ENCODE data around the gene CCNL2. TPM values are rescaled to one million over a fixed set of nuclear protein-coding genes. Genes with fewer than 3 reads are reported as not detected.

The CCNL2 gene
- total RNA-seq, 1 experiment from 2014 or later = 173 TPM

DNA sequence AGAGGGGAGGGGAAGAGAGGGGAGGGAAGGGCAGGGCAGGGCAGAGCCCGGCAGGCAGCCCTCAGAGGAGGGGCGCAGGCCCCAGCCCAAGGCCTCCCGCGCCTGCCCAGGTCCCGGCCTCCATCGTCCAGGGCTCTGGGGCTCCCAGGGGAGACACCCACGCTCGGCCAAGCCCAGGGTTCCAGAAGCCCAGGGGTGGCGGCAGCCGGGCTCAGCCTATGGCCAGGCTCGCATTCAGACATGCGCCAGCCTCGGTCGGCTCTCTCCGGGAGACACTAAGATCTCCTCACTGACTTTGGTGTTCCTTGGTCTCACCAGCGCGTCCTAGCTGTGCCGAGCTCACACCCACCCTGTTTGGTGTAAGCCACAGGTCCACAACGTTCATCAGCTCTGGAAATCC, 29.0 kb upstream of the CCNL2 start:
- TF ChIP-seq, protein P1, sequence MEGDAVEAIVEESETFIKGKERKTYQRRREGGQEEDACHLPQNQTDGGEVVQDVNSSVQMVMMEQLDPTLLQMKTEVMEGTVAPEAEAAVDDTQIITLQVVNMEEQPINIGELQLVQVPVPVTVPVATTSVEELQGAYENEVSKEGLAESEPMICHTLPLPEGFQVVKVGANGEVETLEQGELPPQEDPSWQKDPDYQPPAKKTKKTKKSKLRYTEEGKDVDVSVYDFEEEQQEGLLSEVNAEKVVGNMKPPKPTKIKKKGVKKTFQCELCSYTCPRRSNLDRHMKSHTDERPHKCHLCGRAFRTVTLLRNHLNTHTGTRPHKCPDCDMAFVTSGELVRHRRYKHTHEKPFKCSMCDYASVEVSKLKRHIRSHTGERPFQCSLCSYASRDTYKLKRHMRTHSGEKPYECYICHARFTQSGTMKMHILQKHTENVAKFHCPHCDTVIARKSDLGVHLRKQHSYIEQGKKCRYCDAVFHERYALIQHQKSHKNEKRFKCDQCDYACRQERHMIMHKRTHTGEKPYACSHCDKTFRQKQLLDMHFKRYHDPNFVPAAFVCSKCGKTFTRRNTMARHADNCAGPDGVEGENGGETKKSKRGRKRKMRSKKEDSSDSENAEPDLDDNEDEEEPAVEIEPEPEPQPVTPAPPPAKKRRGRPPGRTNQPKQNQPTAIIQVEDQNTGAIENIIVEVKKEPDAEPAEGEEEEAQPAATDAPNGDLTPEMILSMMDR (conservative IDR thresholded peaks at IDR 0.05) = no peak
- Histone ChIP-seq H4K91ac (ENCODE audit: insufficient read length, low read depth, low read length) (no peak overlapping the region), H3K9ac (ENCODE audit: extremely low read depth, insufficient read length, low read length) (no peak overlapping the region), H3K18ac (ENCODE audit: insufficient read length, low read depth, low read length) (no peak overlapping the region), H3K79me1 (ENCODE audit: insufficient read depth, low read depth, low read length, poor library complexity, severe bottlenecking) (no peaks in the 10 kb centered on the region), H4K8ac (replicated peaks; ENCODE audit: insufficient read length, low read depth, low read length) (no peak overlapping the region), H2BK20ac (ENCODE audit: low read depth, low read length, poor library complexity, severe bottlenecking) (no peak overlapping the region), H3T11ph (ENCODE audit: low read length) (no peak overlapping the region), H2BK15ac (ENCODE audit: low read depth, low read length) (no peak overlapping the region), H3K23ac (ENCODE audit: insufficient read length, low read depth, low read length) (no peak overlapping the region), H3K4me2 (ENCODE audit: insufficient read depth, insufficient read length, low read length) (no peak overlapping the region), H4K5ac (ENCODE audit: insufficient read length, low read depth, low read length) (no peak overlapping the region), H2AFZ (ENCODE audit: low read length) (no peak overlapping the region), H2AK5ac (ENCODE audit: insufficient read length, low read length) (no peak overlapping the region), H3K27me3 (ENCODE audit: insufficient read depth, low read length) (no peaks in the 10 kb centered on the region), H4K20me1 (ENCODE audit: control insufficient read depth, insufficient read depth, insufficient read length) (no peaks in the 10 kb centered on the region), H3K4ac (ENCODE audit: low read depth, low read length) (no peak overlapping the region), H3K56ac (ENCODE audit: insufficient read length, low read depth, low read length) (no peak overlapping the region), H3K79me2 (ENCODE audit: insufficient read depth, low read length) (no peaks in the 10 kb centered on the region), H3K23me2 (ENCODE audit: insufficient read length, low read depth, low read length, poor library complexity, severe bottlenecking) (peaks cover 3% of the 10 kb centered on the region), H3K4me1 (ENCODE audit: insufficient read depth, low read length) (peaks cover 2% of the 10 kb centered on the region; the same call in 1 of the 2 replicates), H2BK5ac (ENCODE audit: insufficient read length, low read length) (no peak overlapping the region), H3K9me3 (ENCODE audit: control insufficient read depth, low read depth, low read length) (no peaks in the 10 kb centered on the region), H3K27ac (ENCODE audit: insufficient read length, low read depth, low read length) (no peak overlapping the region), H2BK12ac (ENCODE audit: insufficient read length, low read depth, low read length) (no peak overlapping the region), H3K14ac (ENCODE audit: insufficient read depth, low read length) (no peak overlapping the region), H2BK120ac (ENCODE audit: low read depth, low read length, poor library complexity, severe bottlenecking) (no peak overlapping the region)
- H3K9me3 Mint-ChIP-seq = peaks cover 3 to 4% of the 10 kb centered on the region in 2 experiments; a peak in 4 of 5 replicates
- no CpG with 5 or more reads among the region's 19 CpGs for WGBS (ENCODE audit: extremely low coverage, insufficient read length, low lambda C conversion rate)
- H3K4me1 Mint-ChIP-seq = peaks cover 31 to 48% of the 10 kb centered on the region in 2 experiments
- peak overlapping the region; percentile 43 to 70 for H3K4me3 Mint-ChIP-seq
- peaks cover 3 to 5% (median 4%) of the 10 kb centered on the region in 3 experiments; a peak in 6 of 7 replicates for H3K36me3 Mint-ChIP-seq (ENCODE audit: insufficient read depth in 1 of 3, low read depth in 3 of 3)
- H3K27ac Mint-ChIP-seq = peak overlapping the region in 1 of 3 experiments; percentile 10; a peak in 1 of 7 replicates
- peak; percentile 32 for DNase-seq
- no peaks in the 10 kb centered on the region for H3K27me3 Mint-ChIP-seq (ENCODE audit: low read depth)
